SK-N-SH (cell line): ENCODE data around the gene GHRHR. TPM values are rescaled to one million over a fixed set of nuclear protein-coding genes. Genes with fewer than 3 reads are reported as not detected.
A peak's percentile ranks its signal among the peaks of the same experiment; 100 is the strongest.

ENCODE experiments used
- CTCF ChIA-PET: fragments of 300-600, 350-600 bp; formaldehyde crosslinking; extraction: SDS; loops from one replicate; lab custom pipeline; 2021; lab: Yijun Ruan, JAX
- POLR2A ChIA-PET: fragments of 350-600 bp; sonication (Branson Sonifier 250); formaldehyde crosslinking; extraction: SDS; loops from one replicate; lab custom pipeline; 2020; ENCODE audit warnings: antibody characterized with exemption, inconsistent platforms; lab: Yijun Ruan, JAX
- DNase-seq: peaks from one replicate; pipeline ENCODE4 v3.0.0; 2012
- H2AFZ ChIP-seq: fragments of 200-600 bp; sonication (generic); 2 replicates; pipeline ENCODE4 v1.8.1; 2016; ENCODE audit warnings: antibody characterized with exemption, mild to moderate bottlenecking, low read depth
- H3F3A ChIP-seq: fragments of 200-600 bp; sonication (generic); replicated peaks from 2 replicates; pipeline ENCODE3; 2016; ENCODE audit warnings: antibody characterized with exemption, mild to moderate bottlenecking; ENCODE audit not compliant: insufficient read depth
- H3K27ac ChIP-seq, 2 experiments: fragments of 200-500 bp in 1 of 2; fragments of 200-600 bp in 1 of 2; sonication (Bioruptor generic) in 1 of 2; sonication (generic), shearing (Covaris generic) in 1 of 2; 2 replicates each; pipeline versions ENCODE4 v1.5.1 to v1.6.1; 2014 to 2016; ENCODE audit warnings: low read depth in 2 of 2, inconsistent platforms in 1 of 2, low read length in 1 of 2, mild to moderate bottlenecking in 1 of 2, mixed read lengths in 1 of 2
- H3K27me3 ChIP-seq: fragments of 200-600 bp; sonication (generic), shearing (Covaris generic); 2 replicates; pipeline ENCODE4 v1.6.1; 2016; ENCODE audit warnings: mixed run types; ENCODE audit not compliant: insufficient read depth
- H3K36me3 ChIP-seq, 2 experiments: fragments of 200-500 bp in 1 of 2; fragments of 200-600 bp in 1 of 2; sonication (Bioruptor generic) in 1 of 2; sonication (generic) in 1 of 2; replicated peaks in 1 of 2; 2 replicates each; pipeline versions ENCODE3 to v1.5.1; 2014 to 2016; ENCODE audit warnings: low read length in 1 of 2, mild to moderate bottlenecking in 1 of 2; ENCODE audit not compliant: insufficient read depth in 2 of 2, control insufficient read depth in 1 of 2
- H3K4me1 ChIP-seq, 2 experiments: fragments of 200-500 bp in 1 of 2; fragments of 200-600 bp in 1 of 2; sonication (Bioruptor generic) in 1 of 2; sonication (generic), shearing (Covaris generic) in 1 of 2; 2 replicates each; pipeline versions ENCODE4 v1.5.1 to v1.6.1; 2014 to 2016; ENCODE audit warnings: low read depth in 1 of 2, low read length in 1 of 2, mixed run types in 1 of 2; ENCODE audit not compliant: insufficient read depth in 2 of 2, control insufficient read depth in 1 of 2
- H3K4me2 ChIP-seq: fragments of 200-600 bp; sonication (generic), shearing (Covaris generic); 2 replicates; pipeline ENCODE4 v1.6.1; 2017; ENCODE audit warnings: mixed run types
- H3K4me3 ChIP-seq, 2 experiments: fragments of 200-500 bp in 1 of 2; fragments of 200-600 bp in 1 of 2; sonication (Bioruptor generic) in 1 of 2; sonication (generic), shearing (Covaris generic) in 1 of 2; 2 replicates each; pipeline versions ENCODE4 v1.5.1 to v1.8.1; 2014 to 2016; ENCODE audit warnings: low read depth in 2 of 2, inconsistent platforms in 1 of 2, low read length in 1 of 2, mild to moderate bottlenecking in 1 of 2, mixed read lengths in 1 of 2, moderate library complexity in 1 of 2
- H3K79me2 ChIP-seq: fragments of 200-600 bp; sonication (generic); 2 replicates; pipeline ENCODE4 v1.8.1; 2017; ENCODE audit warnings: mild to moderate bottlenecking; ENCODE audit not compliant: insufficient read depth
- H3K9ac ChIP-seq: fragments of 200-600 bp; sonication (generic); 2 replicates; pipeline ENCODE4 v1.6.1; 2017; ENCODE audit warnings: mixed run types
- H3K9me2 ChIP-seq: fragments of 200-600 bp; sonication (generic); 2 replicates; pipeline ENCODE4 v1.6.1; 2017; ENCODE audit warnings: mixed run types
- H3K9me3 ChIP-seq: fragments of 200-600 bp; sonication (generic); 2 replicates; pipeline ENCODE4 v1.6.1; 2017; ENCODE audit warnings: mixed run types, mild to moderate bottlenecking, moderate library complexity
- H4K20me1 ChIP-seq: fragments of 200-600 bp; sonication (generic); 2 replicates; pipeline ENCODE4 v1.6.1; 2017; ENCODE audit warnings: mild to moderate bottlenecking, mixed run types; ENCODE audit not compliant: insufficient read depth
- ELF1 ChIP-seq: IDR thresholded peaks from 2 replicates; pipeline ENCODE4 v1.4.0; 2012
- FOSL2 ChIP-seq: IDR thresholded peaks from 2 replicates; pipeline ENCODE4 v1.4.0; 2012; ENCODE audit warnings: low read depth, mild to moderate bottlenecking, moderate library complexity, borderline replicate concordance
- GABPA ChIP-seq: IDR thresholded peaks from 2 replicates; pipeline ENCODE4 v1.4.0; 2012; ENCODE audit warnings: low read depth, mild to moderate bottlenecking
- JUND ChIP-seq: IDR thresholded peaks from 2 replicates; pipeline ENCODE4 v1.4.0; 2012
- MXI1 ChIP-seq: IDR thresholded peaks from 2 replicates; pipeline ENCODE4 v1.6.1; 2012; ENCODE audit warnings: mild to moderate bottlenecking, low read depth, low read length, improper control_type of control experiment
- NRF1 ChIP-seq: IDR thresholded peaks from 2 replicates; pipeline ENCODE4 v1.6.1; 2012; ENCODE audit warnings: low read depth, mild to moderate bottlenecking, low read length
- POLR2AphosphoS5 ChIP-seq: IDR thresholded peaks from 2 replicates; pipeline ENCODE4 v1.6.1; 2012; ENCODE audit warnings: low read depth, low read length
- RAD21 ChIP-seq: IDR thresholded peaks from 2 replicates; pipeline ENCODE4 v1.6.1; 2012; ENCODE audit warnings: mild to moderate bottlenecking, low read length
- SIN3A ChIP-seq: IDR thresholded peaks from 2 replicates; pipeline ENCODE4 v1.6.1; 2012; ENCODE audit warnings: low read depth, mild to moderate bottlenecking, low read length, moderate library complexity, borderline replicate concordance
- SMC3 ChIP-seq: IDR thresholded peaks from 2 replicates; pipeline ENCODE4 v1.6.1; 2012; ENCODE audit warnings: low read depth, low read length, improper control_type of control experiment
- TAF1 ChIP-seq: IDR thresholded peaks from 2 replicates; pipeline ENCODE4 v1.6.1; 2012; ENCODE audit warnings: low read depth, mild to moderate bottlenecking, low read length, moderate library complexity, borderline replicate concordance
- TCF12 ChIP-seq: IDR thresholded peaks from 2 replicates; pipeline ENCODE4 v1.4.0; 2012
- YY1 ChIP-seq: IDR thresholded peaks from 2 replicates; pipeline ENCODE4 v1.4.0; 2012; ENCODE audit warnings: low read depth, mild to moderate bottlenecking
- WGBS: methylation state at CpG from one replicate; pipeline ENCODE4 v1.1.6; 2017; ENCODE audit warnings: low lambda C conversion rate; 5-methylcytosine and 5-hydroxymethylcytosine counted together
- polyA plus RNA-seq, 3 experiments: library from polyadenylated mRNA; depleted of rRNA; stranded (reverse); fragments of >200 nt; gene quantifications; 2 replicates each; pipeline ENCODE4 v1.2.3, GENCODE V29; 2012
- TF ChIP-seq, protein P1 (sequence below): IDR thresholded peaks from 2 replicates; pipeline ENCODE4 v1.4.0; 2012; ENCODE audit warnings: low read depth, borderline replicate concordance

Gene GHRHR
- polyA plus RNA-seq, 1 of the 3 experiments (the other 2 are of a cell fraction): not detected

DNA sequence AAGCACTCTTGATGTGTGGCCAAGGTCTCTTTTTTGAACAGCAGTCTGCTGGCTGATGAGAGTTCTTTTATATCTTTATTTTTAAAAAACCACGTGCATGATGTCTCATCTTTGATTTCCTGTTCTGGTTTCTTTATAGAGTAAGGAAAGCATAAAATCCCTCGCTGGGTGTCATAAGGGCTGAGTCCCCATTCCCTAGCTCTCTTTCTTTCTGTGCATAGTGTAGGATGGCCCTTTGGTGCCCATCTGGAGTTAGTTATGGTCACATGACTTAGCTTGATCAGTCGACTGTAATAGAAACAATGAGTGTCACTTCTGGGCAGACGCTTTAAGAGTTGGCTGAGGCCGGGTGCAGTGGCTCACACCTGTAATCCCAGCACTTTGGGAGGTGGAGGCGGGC is 38.5 kb downstream of the GHRHR start:
- H3K4me3 ChIP-seq: no peak overlapping the region
- POLR2A ChIA-PET: interaction anchor here (0.7 kb wide), 1 partner anchor 52 kb away, joined by 3 read pairs; no protein-coding TSS in a partner anchor
- CTCF ChIA-PET: interaction anchor here (1.0 to 3.5 kb wide), 8 partner anchors 10 to 132 kb away, joined by 3 to 22 read pairs (median 4); no protein-coding TSS in a partner anchor
- no peaks in the 10 kb centered on the region for H3K36me3 ChIP-seq
- no peaks in the 10 kb centered on the region for H3K9me2 ChIP-seq
- H3K9me3 ChIP-seq: no peaks in the 10 kb centered on the region
- no peaks in the 10 kb centered on the region; a peak in 1 of 4 replicates for H3K4me1 ChIP-seq
- TF ChIP-seq SMC3: no peak
- TF ChIP-seq NRF1: no peak
- TF ChIP-seq POLR2AphosphoS5: no peak
- no peak for TF ChIP-seq TAF1
- TF ChIP-seq, protein P1, sequence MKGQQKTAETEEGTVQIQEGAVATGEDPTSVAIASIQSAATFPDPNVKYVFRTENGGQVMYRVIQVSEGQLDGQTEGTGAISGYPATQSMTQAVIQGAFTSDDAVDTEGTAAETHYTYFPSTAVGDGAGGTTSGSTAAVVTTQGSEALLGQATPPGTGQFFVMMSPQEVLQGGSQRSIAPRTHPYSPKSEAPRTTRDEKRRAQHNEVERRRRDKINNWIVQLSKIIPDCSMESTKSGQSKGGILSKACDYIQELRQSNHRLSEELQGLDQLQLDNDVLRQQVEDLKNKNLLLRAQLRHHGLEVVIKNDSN: peak; percentile 61; the same call in 1 of the 2 replicates
- TF ChIP-seq YY1: no peak
- peak; percentile 33; the same call in 1 of the 2 replicates for TF ChIP-seq TCF12
- no peak for TF ChIP-seq RAD21
- TF ChIP-seq, all 33 proteins: peak for 2
- Histone ChIP-seq H3K27me3 (peaks cover 19% of the 10 kb centered on the region; the same call in 1 of the 2 replicates), H3K4me2 (no peak overlapping the region), H4K20me1 (no peaks in the 10 kb centered on the region), H3K79me2 (no peaks in the 10 kb centered on the region), H3K9ac (no peak overlapping the region), H3K27ac (no peak overlapping the region), H3F3A (no peaks in the 10 kb centered on the region), H2AFZ (no peak overlapping the region)
- WGBS: 39% methylated on average over 6 of the region's 6 CpGs
- DNase-seq: peak; percentile 68

DNA sequence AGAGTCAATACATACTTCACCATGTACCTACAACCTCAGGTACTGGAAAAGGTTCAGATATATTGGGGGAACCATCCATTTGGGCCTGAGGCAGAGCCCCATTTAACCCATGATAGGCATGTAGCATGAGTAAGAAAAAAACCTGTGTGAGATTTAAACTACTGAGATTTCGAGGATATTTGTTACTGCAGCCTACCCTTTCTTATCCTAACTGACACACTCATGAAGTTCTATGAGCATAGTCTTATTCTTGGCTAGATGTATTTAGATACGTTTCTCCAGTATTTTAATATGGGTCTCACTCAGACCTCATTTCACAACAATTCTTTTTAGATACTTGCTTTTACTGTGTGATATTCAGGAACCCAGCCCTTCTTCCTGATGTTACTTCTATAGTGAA is 39.3 kb downstream of the GHRHR start:
- H3K4me1 ChIP-seq: no peaks in the 10 kb centered on the region; a peak in 1 of 4 replicates
- H3K4me3 ChIP-seq: no peak overlapping the region
- CTCF ChIA-PET: interaction anchor here (1.0 to 3.5 kb wide), 3 partner anchors 10 to 119 kb away, joined by 3 to 22 read pairs (median 3); no protein-coding TSS in a partner anchor
- no peaks in the 10 kb centered on the region for H3K79me2 ChIP-seq
- H3K4me2 ChIP-seq: no peak overlapping the region
- no peak overlapping the region for H3K27ac ChIP-seq
- no peaks in the 10 kb centered on the region for H3K9me2 ChIP-seq
- no peaks in the 10 kb centered on the region for H3F3A ChIP-seq
- no peaks in the 10 kb centered on the region for H3K36me3 ChIP-seq
- H3K27me3 ChIP-seq: peaks cover 28% of the 10 kb centered on the region; the same call in 1 of the 2 replicates
- no peaks in the 10 kb centered on the region for H3K9me3 ChIP-seq
- DNase-seq: no peak
- POLR2A ChIA-PET: no interaction called here
- H3K9ac ChIP-seq: no peak overlapping the region
- 34% methylated on average over 2 of the region's 2 CpGs for WGBS
- H4K20me1 ChIP-seq: no peaks in the 10 kb centered on the region
- H2AFZ ChIP-seq: no peak overlapping the region
- TF ChIP-seq ELF1: no peak
- TF ChIP-seq FOSL2: no peak
- TF ChIP-seq TAF1: no peak
- no peak for TF ChIP-seq JUND
- TF ChIP-seq SIN3A: no peak
- TF ChIP-seq GABPA: no peak
- no peak for TF ChIP-seq MXI1
